ENCODE measurements around the gene GJA4.

- TF ChIP-seq, protein P1, sequence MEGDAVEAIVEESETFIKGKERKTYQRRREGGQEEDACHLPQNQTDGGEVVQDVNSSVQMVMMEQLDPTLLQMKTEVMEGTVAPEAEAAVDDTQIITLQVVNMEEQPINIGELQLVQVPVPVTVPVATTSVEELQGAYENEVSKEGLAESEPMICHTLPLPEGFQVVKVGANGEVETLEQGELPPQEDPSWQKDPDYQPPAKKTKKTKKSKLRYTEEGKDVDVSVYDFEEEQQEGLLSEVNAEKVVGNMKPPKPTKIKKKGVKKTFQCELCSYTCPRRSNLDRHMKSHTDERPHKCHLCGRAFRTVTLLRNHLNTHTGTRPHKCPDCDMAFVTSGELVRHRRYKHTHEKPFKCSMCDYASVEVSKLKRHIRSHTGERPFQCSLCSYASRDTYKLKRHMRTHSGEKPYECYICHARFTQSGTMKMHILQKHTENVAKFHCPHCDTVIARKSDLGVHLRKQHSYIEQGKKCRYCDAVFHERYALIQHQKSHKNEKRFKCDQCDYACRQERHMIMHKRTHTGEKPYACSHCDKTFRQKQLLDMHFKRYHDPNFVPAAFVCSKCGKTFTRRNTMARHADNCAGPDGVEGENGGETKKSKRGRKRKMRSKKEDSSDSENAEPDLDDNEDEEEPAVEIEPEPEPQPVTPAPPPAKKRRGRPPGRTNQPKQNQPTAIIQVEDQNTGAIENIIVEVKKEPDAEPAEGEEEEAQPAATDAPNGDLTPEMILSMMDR (IDR thresholded peaks at IDR 0.05): no peak
- no peak for TF ChIP-seq ZFX (IDR thresholded peaks at IDR 0.05; ENCODE audit: borderline replicate concordance)
These were observed 35.8 kb downstream of the GJA4 start for GRCh38 chr1:34828611-34829010.

Measured in 22Rv1 (cell line).